ENCODE data around the gene MBIP. TPM values are rescaled to one million over a fixed set of nuclear protein-coding genes. Genes with fewer than 3 reads are reported as not detected.

The MBIP gene
- total RNA-seq, 2 experiments from 2014 or later, result 77.9 to 78.9 TPM

GRCh38 chr14:36302823-36303222, 17.6 kb downstream of the MBIP start:
- H3K27ac Mint-ChIP-seq, result no peak overlapping the region
- POLR2A ChIA-PET, result no interaction called here
- Histone ChIP-seq H3K9me3 (ENCODE audit: control insufficient read depth in 1 of 2, insufficient read depth in 1 of 2, low read length in 2 of 2) (no peaks in the 10 kb centered on the region), H3K27me3 (ENCODE audit: control insufficient read depth in 1 of 2, insufficient read depth in 2 of 2, low read length in 2 of 2) (no peaks in the 10 kb centered on the region), H3K4me3 (ENCODE audit: low read length) (no peak overlapping the region), H3K4me1 (ENCODE audit: insufficient read depth, low read length) (no peaks in the 10 kb centered on the region), H3K27ac (ENCODE audit: low read depth in 1 of 2, low read length in 2 of 2) (no peak overlapping the region), H3K36me3 (ENCODE audit: insufficient read depth, low read length) (peaks cover 55% of the 10 kb centered on the region)
- TF ChIP-seq CTCF (IDR thresholded peaks at IDR 0.05), result no peak
- CTCF ChIA-PET, result no interaction called here
- DNase-seq, result no peak
- no peak for ATAC-seq (ENCODE audit: poor library complexity)
- intact Hi-C loops (cut with DNase I, micrococcal nuclease), result no loop called here
- H3K4me1 Mint-ChIP-seq (ENCODE audit: low read depth), result no peaks in the 10 kb centered on the region
- no peaks in the 10 kb centered on the region for H3K27me3 Mint-ChIP-seq
- peaks cover 93% of the 10 kb centered on the region for H3K36me3 Mint-ChIP-seq (ENCODE audit: low read depth)
- no peaks in the 10 kb centered on the region for H3K9me3 Mint-ChIP-seq
- no peak overlapping the region for H3K4me3 Mint-ChIP-seq

DNA sequence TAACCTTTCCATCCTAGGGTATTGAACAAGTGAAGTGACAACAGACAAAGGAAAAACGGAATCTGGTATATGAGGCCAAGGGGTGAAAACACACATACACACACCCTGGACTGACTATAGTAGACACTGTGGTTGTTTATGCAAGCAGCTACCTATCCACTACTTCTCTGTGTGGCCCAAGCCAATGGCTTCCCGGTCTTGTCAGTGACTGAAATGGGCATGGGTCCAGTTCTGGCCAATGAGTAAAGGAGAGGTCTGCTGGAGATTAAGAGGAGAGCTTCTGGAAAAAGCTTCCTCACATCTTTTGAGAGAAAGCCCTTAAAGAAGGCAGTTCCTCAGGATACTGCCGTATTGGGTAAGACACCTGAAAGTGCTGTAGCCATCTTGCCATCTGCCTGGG, 19.3 kb downstream of the MBIP start:
- Histone ChIP-seq H3K27ac (ENCODE audit: low read depth in 1 of 2, low read length in 2 of 2) (no peak overlapping the region), H3K4me1 (ENCODE audit: insufficient read depth, low read length) (no peaks in the 10 kb centered on the region), H3K4me3 (ENCODE audit: low read length) (no peak overlapping the region), H3K9me3 (ENCODE audit: control insufficient read depth in 1 of 2, insufficient read depth in 1 of 2, low read length in 2 of 2) (no peaks in the 10 kb centered on the region), H3K36me3 (ENCODE audit: insufficient read depth, low read length) (peaks cover 51% of the 10 kb centered on the region), H3K27me3 (ENCODE audit: control insufficient read depth in 1 of 2, insufficient read depth in 2 of 2, low read length in 2 of 2) (no peaks in the 10 kb centered on the region)
- intact Hi-C loops (cut with DNase I, micrococcal nuclease), result no loop called here
- Mint-ChIP-seq H3K27me3 (no peaks in the 10 kb centered on the region), H3K4me3 (no peak overlapping the region), H3K4me1 (ENCODE audit: low read depth) (no peaks in the 10 kb centered on the region), H3K9me3 (no peaks in the 10 kb centered on the region), H3K36me3 (ENCODE audit: low read depth) (peaks cover 92% of the 10 kb centered on the region), H3K27ac (no peak overlapping the region)
- TF ChIP-seq CTCF (IDR thresholded peaks at IDR 0.05), result no peak
- no peak for DNase-seq
- CTCF ChIA-PET, result no interaction called here
- ATAC-seq (ENCODE audit: poor library complexity), result no peak
- POLR2A ChIA-PET, result no interaction called here

DNA sequence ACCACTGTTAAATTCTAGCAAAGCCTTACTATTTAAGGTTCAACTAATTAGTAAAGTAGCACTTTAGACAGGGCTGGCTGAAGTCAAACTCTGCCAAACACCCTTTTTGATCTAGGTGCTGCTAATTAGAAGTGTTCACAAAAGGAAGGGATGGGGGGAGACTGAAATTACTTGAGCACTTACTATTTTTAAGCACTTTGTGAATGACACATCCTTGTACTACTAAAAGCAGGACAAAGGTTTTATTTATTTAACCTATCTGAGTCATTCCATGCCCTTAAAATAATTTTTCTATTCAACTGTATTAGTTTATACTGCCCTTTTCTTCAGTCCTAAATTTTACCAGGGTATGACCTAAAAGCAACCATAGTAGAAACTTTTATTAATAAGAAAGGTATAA, 20.1 kb downstream of the MBIP start:
- H3K4me3 Mint-ChIP-seq, result no peak overlapping the region
- POLR2A ChIA-PET, result no interaction called here
- CTCF ChIA-PET, result interaction anchor here (0.8 kb wide), 1 partner anchor 13 kb away, joined by 5 read pairs; no protein-coding TSS in a partner anchor

More for the DNA sequence above, 20.1 kb downstream of the MBIP start:
- no peak for TF ChIP-seq CTCF (IDR thresholded peaks at IDR 0.05)
- Histone ChIP-seq H3K36me3 (ENCODE audit: insufficient read depth, low read length) (peaks cover 43% of the 10 kb centered on the region), H3K27me3 (ENCODE audit: control insufficient read depth in 1 of 2, insufficient read depth in 2 of 2, low read length in 2 of 2) (no peaks in the 10 kb centered on the region), H3K9me3 (ENCODE audit: control insufficient read depth in 1 of 2, insufficient read depth in 1 of 2, low read length in 2 of 2) (no peaks in the 10 kb centered on the region), H3K4me3 (ENCODE audit: low read length) (no peak overlapping the region), H3K4me1 (ENCODE audit: insufficient read depth, low read length) (no peaks in the 10 kb centered on the region), H3K27ac (ENCODE audit: low read depth in 1 of 2, low read length in 2 of 2) (no peak overlapping the region)
- peaks cover 85% of the 10 kb centered on the region for H3K36me3 Mint-ChIP-seq (ENCODE audit: low read depth)
- no peak overlapping the region for H3K27ac Mint-ChIP-seq
- H3K4me1 Mint-ChIP-seq (ENCODE audit: low read depth), result no peaks in the 10 kb centered on the region
- H3K27me3 Mint-ChIP-seq, result no peaks in the 10 kb centered on the region
- intact Hi-C loops (cut with DNase I, micrococcal nuclease), result no loop called here
- H3K9me3 Mint-ChIP-seq, result no peaks in the 10 kb centered on the region
- no peak for ATAC-seq (ENCODE audit: poor library complexity)
- no peak for DNase-seq
